Kidney epithelial cell (primary cell): ENCODE data around the gene ERVH48-1. TPM values are rescaled to one million over a fixed set of nuclear protein-coding genes. Genes with fewer than 3 reads are reported as not detected.
"Not testable (repeated sequence)": the region's sequence is repeated elsewhere in the genome, so short reads cannot be mapped to it uniquely, and the experiment has no call there.

Experiments used
- DNase-seq: peaks from one replicate; pipeline ENCODE4 v3.0.0-alpha.2; 2010; ENCODE audit warnings: low read depth
- H3K27me3 ChIP-seq: 2 replicates; pipeline ENCODE4 v1.6.0; 2011; ENCODE audit warnings: low read length; ENCODE audit not compliant: control insufficient read depth, insufficient read depth
- H3K36me3 ChIP-seq: 2 replicates; pipeline ENCODE4 v1.5.1; 2011; ENCODE audit warnings: low read length; ENCODE audit not compliant: control insufficient read depth, insufficient read depth
- H3K4me3 ChIP-seq: 2 replicates; pipeline ENCODE4 v1.5.1; 2011; ENCODE audit warnings: low read depth, mild to moderate bottlenecking, control low read depth, low read length
- total RNA-seq: library from RNA; depleted of rRNA; stranded (reverse); fragments of >200 nt; gene quantifications from 2 replicates; pipeline ENCODE4 v1.2.3, GENCODE V29; 2015
- TF ChIP-seq, protein P1 (sequence below): IDR thresholded peaks from 2 replicates; pipeline ENCODE4 v1.5.1; 2011; ENCODE audit warnings: mild to moderate bottlenecking, moderate library complexity, low read length, control low read depth, inconsistent platforms; ENCODE audit not compliant: insufficient read depth, poor library complexity, severe bottlenecking

Gene ERVH48-1
- total RNA-seq, 1 donor from 2014 or later = not detected

DNA sequence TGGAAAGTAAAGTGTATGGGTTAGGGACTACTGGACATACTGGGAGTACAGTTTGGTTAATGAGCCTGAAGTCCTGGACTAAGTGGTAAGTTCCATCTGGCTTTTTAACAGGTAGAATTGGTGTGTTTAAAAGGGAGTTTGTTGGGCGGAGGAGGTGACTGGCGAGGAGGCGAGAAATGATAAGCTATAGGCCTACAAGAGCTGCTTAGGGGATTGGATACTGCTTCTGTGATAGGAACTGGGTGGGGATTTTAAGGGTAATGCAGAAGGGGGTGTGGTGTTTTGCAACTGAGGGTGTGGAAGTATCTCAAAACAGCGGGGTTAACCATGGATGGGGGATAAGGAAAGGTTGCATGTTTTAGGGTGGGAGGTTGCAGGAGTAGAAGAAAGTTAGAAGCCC, 3.5 kb downstream of the ERVH48-1 start:
- no peak for DNase-seq
- no peaks in the 10 kb centered on the region for H3K36me3 ChIP-seq
- no peaks in the 10 kb centered on the region for H3K27me3 ChIP-seq
- no peak overlapping the region for H3K4me3 ChIP-seq
- TF ChIP-seq, protein P1, sequence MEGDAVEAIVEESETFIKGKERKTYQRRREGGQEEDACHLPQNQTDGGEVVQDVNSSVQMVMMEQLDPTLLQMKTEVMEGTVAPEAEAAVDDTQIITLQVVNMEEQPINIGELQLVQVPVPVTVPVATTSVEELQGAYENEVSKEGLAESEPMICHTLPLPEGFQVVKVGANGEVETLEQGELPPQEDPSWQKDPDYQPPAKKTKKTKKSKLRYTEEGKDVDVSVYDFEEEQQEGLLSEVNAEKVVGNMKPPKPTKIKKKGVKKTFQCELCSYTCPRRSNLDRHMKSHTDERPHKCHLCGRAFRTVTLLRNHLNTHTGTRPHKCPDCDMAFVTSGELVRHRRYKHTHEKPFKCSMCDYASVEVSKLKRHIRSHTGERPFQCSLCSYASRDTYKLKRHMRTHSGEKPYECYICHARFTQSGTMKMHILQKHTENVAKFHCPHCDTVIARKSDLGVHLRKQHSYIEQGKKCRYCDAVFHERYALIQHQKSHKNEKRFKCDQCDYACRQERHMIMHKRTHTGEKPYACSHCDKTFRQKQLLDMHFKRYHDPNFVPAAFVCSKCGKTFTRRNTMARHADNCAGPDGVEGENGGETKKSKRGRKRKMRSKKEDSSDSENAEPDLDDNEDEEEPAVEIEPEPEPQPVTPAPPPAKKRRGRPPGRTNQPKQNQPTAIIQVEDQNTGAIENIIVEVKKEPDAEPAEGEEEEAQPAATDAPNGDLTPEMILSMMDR = no peak

DNA sequence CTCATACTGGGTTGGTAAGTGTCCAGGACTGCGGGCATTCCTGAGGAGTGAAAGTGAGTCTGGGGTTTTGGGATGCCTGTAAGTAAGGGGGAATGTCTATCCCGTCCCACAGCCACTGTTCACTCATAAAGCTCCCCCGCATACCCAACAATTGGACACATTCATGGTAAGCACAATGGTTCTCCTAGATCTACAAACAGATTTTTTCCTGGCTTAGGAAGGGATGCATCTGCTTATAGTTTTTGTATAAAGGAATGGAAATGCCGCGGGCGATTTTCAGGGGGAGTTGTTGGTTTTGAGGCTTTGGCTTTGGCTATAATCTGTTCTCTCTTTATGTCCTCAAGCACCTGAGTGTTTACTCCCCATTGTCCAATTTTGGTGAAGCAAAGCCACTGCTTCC, 7.1 kb downstream of the ERVH48-1 start:
- Histone ChIP-seq H3K36me3 (no peaks in the 10 kb centered on the region), H3K4me3 (no peak overlapping the region), H3K27me3 (no peaks in the 10 kb centered on the region)
- TF ChIP-seq, protein P1 = no peak
- no peak for DNase-seq

DNA sequence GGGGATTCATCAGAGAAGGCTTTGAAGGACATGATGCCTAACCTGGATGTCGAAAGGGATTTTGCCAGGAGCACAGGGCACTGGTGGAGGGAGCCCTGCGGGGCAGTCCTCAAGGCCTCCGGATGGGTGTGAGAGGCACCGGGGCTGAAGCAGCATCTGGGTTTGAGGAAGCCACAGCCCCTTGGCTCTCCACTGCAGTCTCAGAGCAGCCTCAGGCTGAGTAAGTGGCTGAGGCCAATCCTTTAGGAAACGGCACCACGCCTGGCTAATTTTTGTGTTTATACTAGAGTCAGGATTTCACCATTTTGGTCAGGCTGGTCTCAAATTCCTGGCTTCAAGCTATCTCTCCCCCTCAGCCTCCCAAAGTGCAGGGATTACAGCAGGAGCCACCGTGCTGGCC, 12.0 kb downstream of the ERVH48-1 start:
- DNase-seq = no peak
- Histone ChIP-seq H3K36me3 (no peaks in the 10 kb centered on the region), H3K4me3 (no peak overlapping the region), H3K27me3 (no peaks in the 10 kb centered on the region)
- TF ChIP-seq, protein P1 = no peak

DNA sequence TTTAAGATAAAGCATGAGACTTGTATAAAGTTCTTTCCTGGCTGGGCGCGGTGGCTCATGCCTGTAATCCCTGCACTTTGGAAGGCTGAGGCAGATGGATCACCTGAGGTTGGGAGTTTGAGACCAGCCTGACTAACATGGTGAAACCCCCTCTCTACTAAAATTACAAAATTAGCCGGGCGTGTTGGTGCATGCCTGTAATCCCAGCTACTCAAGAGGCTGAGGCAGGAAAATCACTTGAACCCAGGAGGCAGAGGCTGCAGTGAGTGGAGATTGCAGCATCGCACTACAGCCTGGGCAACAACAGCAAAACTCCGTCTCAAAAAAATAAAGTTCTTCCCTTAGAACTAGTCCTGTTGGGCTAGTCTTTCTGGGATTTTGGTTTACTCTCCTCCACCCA, 13.5 kb downstream of the ERVH48-1 start:
- not testable (repeated sequence) for DNase-seq, H3K27me3 ChIP-seq, H3K4me3 ChIP-seq, H3K36me3 ChIP-seq

DNA sequence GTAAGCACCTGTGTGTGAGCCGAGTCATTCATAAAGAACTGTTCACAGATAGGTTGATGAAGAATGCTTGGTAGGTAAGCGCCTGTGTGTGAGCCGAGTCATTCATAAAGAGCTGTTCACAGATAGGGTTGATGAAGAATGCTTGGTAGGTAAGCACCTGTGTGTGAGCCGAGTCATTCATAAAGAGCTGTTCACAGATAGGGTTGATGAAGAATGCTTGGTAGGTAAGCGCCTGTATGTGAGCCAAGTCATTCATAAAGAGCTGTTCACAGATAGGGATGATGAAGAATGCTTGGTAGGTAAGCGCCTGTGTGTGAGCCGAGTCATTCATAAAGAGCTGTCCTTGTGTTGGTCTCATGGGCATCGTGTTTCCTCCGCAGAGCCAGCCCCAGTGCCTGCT, 16.9 kb downstream of the ERVH48-1 start:
- not testable (repeated sequence) for DNase-seq, H3K4me3 ChIP-seq, H3K36me3 ChIP-seq

DNA sequence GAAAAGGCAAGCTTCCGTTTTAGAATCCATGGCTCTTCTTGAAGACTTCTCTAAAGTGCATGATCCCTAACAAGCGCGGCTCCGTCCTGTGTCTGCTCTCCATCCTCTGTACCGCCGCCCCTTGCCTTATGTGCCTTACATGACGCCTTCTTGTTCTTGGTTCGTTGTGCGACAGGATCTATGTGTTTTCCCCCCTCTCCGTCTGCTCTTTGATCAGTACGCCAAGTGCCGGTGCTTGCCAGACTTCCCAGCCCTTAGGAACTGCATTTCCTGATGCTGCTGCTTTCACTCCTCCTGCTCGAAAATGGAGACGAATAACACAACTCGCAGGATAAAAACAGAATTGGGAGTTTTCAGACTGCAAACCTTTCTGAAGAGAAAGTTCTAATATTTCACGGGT, 19.2 kb downstream of the ERVH48-1 start:
- H3K4me3 ChIP-seq = no peak overlapping the region
- H3K27me3 ChIP-seq = no peaks in the 10 kb centered on the region
- no peaks in the 10 kb centered on the region for H3K36me3 ChIP-seq
- DNase-seq = no peak
- TF ChIP-seq, protein P1 = no peak

More for the DNA sequence above, 16.9 kb downstream of the ERVH48-1 start:
- H3K27me3 ChIP-seq = not testable (repeated sequence)

DNA sequence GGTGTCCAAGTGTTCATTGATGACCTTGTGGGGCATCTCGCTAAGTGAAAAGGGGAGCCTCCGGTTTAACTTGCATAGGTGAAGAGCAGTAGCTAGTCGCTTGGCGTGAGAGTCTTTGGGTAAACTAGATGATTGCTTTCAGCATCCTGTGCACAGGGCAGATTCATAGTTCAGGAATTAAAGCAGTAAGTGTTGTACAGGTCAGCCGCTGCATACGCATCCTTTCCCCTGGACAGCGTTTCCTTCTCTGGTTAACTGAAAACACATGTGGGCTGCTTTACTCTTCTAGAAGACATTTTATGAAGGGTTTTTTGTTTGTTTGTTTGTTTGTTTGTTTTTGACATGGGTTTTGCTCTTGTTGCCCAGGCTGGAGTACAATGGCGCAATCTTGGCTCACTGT, 20.2 kb downstream of the ERVH48-1 start:
- no peaks in the 10 kb centered on the region for H3K36me3 ChIP-seq
- DNase-seq = no peak
- no peak overlapping the region for H3K4me3 ChIP-seq
- no peaks in the 10 kb centered on the region for H3K27me3 ChIP-seq
- TF ChIP-seq, protein P1 = no peak
